ENCODE measurements around the gene RGS16. TPM values are rescaled to one million over a fixed set of nuclear protein-coding genes. Genes with fewer than 3 reads are reported as not detected.

The RGS16 gene
- total RNA-seq, 1 experiment from 2014 or later = 0.40 TPM

DNA sequence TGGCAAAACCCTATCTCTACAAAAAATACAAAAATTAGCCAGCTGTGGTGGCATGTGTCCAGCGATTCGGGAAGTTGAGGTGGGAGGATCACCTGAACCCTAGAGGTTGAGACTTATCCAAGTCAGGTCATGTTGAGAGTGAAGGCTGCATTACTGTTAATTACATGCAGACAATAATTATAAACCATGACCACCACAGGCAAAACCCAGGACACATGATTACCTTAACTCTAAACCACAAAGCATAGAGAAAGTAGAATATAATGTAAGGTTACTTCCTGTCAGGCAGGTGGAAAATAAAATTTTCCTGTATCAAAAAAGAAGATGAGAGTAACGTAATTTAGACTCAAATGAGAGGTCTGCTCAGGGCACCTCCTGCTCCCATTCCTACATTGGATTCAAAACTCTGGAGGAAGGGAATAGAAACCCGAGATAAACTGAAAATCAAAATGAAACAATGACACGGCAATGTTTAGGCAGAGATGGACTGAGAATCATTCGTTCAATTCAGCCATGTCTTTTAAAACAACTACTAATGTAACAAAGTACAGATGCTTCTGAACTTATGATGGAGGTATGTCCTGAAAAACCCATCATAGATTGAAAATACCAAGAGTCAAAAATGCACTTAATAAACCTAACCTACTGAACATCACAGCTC is 46.6 kb upstream of the RGS16 start:
- no peaks in the 10 kb centered on the region for H3K9me3 ChIP-seq (ENCODE audit: low read length)
- DNase-seq = no peak
- CTCF ChIA-PET = no interaction called here
- BruUV-seq (replicated peaks) = no TSS peak
- no peaks in the 10 kb centered on the region for H3K9me2 ChIP-seq (replicated peaks; ENCODE audit: low read length)
- H3K36me3 ChIP-seq (ENCODE audit: low read depth, low read length) = no peaks in the 10 kb centered on the region
- no peak overlapping the region for H3K4me3 ChIP-seq (ENCODE audit: low read length)
- H3K27me3 ChIP-seq (ENCODE audit: low read length) = no peaks in the 10 kb centered on the region
- H4K20me1 ChIP-seq (ENCODE audit: low read length) = no peaks in the 10 kb centered on the region
- H3K4me1 ChIP-seq (ENCODE audit: insufficient read depth, low read length) = no peaks in the 10 kb centered on the region
- no peak overlapping the region for H3K9ac ChIP-seq (ENCODE audit: low read length)
- H3K27ac ChIP-seq (ENCODE audit: low read length) = no peak overlapping the region
- POLR2A ChIA-PET (ENCODE audit: unreplicated experiment) = no interaction called here
- H2AFZ ChIP-seq (ENCODE audit: low read length) = no peak overlapping the region
- TF ChIP-seq CTCF (conservative IDR thresholded peaks at IDR 0.05; ENCODE audit: low read depth, low read length) = no peak
- TF ChIP-seq EZH2phosphoT487 (IDR thresholded peaks at IDR 0.05; ENCODE audit: borderline replicate concordance, low read length) = no peak
- no peak for TF ChIP-seq EZH2 (IDR thresholded peaks at IDR 0.05; ENCODE audit: low read length, unreplicated experiment)
- intact Hi-C loops (cut with micrococcal nuclease) = no loop called here
- no peak for ATAC-seq
- H3F3A ChIP-seq (ENCODE audit: low read length, unreplicated experiment) = no peaks in the 10 kb centered on the region
- no peak overlapping the region for H3K4me2 ChIP-seq (ENCODE audit: low read length)
- no peaks in the 10 kb centered on the region for H3K79me2 ChIP-seq (ENCODE audit: low read length)

- no peak overlapping the region for H2AFZ ChIP-seq (ENCODE audit: low read length)
- H3K9me3 ChIP-seq (ENCODE audit: low read length) = no peaks in the 10 kb centered on the region
- H3K4me3 ChIP-seq (ENCODE audit: low read length) = no peak overlapping the region
- no peak overlapping the region for H3K9ac ChIP-seq (ENCODE audit: low read length)
- ATAC-seq = no peak
- H3K27ac ChIP-seq (ENCODE audit: low read length) = no peak overlapping the region
- no peaks in the 10 kb centered on the region for H3K4me1 ChIP-seq (ENCODE audit: insufficient read depth, low read length)
- ChIA-PET POLR2A (ENCODE audit: unreplicated experiment) (no interaction called here), CTCF (no interaction called here)
- no peaks in the 10 kb centered on the region for H3K79me2 ChIP-seq (ENCODE audit: low read length)
- no peak for DNase-seq
- no peaks in the 10 kb centered on the region for H3K27me3 ChIP-seq (ENCODE audit: low read length)
- H3K36me3 ChIP-seq (ENCODE audit: low read depth, low read length) = no peaks in the 10 kb centered on the region
- BruUV-seq (replicated peaks) = no TSS peak
- intact Hi-C loops (cut with micrococcal nuclease) = no loop called here
- no peaks in the 10 kb centered on the region for H3F3A ChIP-seq (ENCODE audit: low read length, unreplicated experiment)
- TF ChIP-seq CTCF (conservative IDR thresholded peaks at IDR 0.05; ENCODE audit: low read depth, low read length) = no peak
- TF ChIP-seq EZH2phosphoT487 (IDR thresholded peaks at IDR 0.05; ENCODE audit: borderline replicate concordance, low read length) = no peak
- no peak for TF ChIP-seq EZH2 (IDR thresholded peaks at IDR 0.05; ENCODE audit: low read length, unreplicated experiment)
- H3K4me2 ChIP-seq (ENCODE audit: low read length) = no peak overlapping the region
- no peaks in the 10 kb centered on the region for H4K20me1 ChIP-seq (ENCODE audit: low read length)
- no peaks in the 10 kb centered on the region for H3K9me2 ChIP-seq (replicated peaks; ENCODE audit: low read length)
Observed at GRCh38 chr1:182649041-182649440, 44.9 kb upstream of the RGS16 start.

DNA sequence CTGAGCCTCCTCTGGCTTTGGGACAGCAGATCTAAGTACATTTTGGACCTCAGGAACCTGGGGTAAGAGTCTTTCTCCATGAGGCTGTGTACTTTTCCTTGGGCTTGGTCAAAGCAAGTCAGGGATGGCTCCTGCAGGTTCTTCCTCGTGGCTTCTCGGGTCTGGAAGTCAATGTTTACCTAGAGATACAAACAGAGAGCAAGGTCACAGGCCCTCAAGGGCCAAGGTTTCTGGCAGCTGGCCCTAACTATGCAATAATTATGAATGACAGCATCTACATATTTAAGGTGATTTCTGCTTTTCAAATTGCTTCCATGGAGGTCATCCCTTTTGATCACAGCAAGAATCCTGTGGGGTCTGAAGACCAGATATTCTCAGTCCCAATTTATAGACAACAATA is 42.5 kb upstream of the RGS16 start:
- no peak overlapping the region for H3K27ac ChIP-seq (ENCODE audit: low read length)
- H2AFZ ChIP-seq (ENCODE audit: low read length) = no peak overlapping the region
- no peak overlapping the region for H3K4me2 ChIP-seq (ENCODE audit: low read length)
- no peaks in the 10 kb centered on the region for H3K4me1 ChIP-seq (ENCODE audit: insufficient read depth, low read length)
- no peaks in the 10 kb centered on the region for H4K20me1 ChIP-seq (ENCODE audit: low read length)
- no peaks in the 10 kb centered on the region for H3K36me3 ChIP-seq (ENCODE audit: low read depth, low read length)
- H3K9ac ChIP-seq (ENCODE audit: low read length) = no peak overlapping the region
- intact Hi-C loops (cut with micrococcal nuclease) = no loop called here
- no peaks in the 10 kb centered on the region for H3K9me2 ChIP-seq (replicated peaks; ENCODE audit: low read length)
- H3K79me2 ChIP-seq (ENCODE audit: low read length) = no peaks in the 10 kb centered on the region
- TF ChIP-seq EZH2phosphoT487 (IDR thresholded peaks at IDR 0.05; ENCODE audit: borderline replicate concordance, low read length) (no peak), CTCF (conservative IDR thresholded peaks at IDR 0.05; ENCODE audit: low read depth, low read length) (no peak), EZH2 (IDR thresholded peaks at IDR 0.05; ENCODE audit: low read length, unreplicated experiment) (no peak)
- H3F3A ChIP-seq (ENCODE audit: low read length, unreplicated experiment) = no peaks in the 10 kb centered on the region
- H3K27me3 ChIP-seq (ENCODE audit: low read length) = no peaks in the 10 kb centered on the region
- no peaks in the 10 kb centered on the region for H3K9me3 ChIP-seq (ENCODE audit: low read length)
- BruUV-seq (replicated peaks) = no TSS peak
- POLR2A ChIA-PET (ENCODE audit: unreplicated experiment) = no interaction called here
- CTCF ChIA-PET = no interaction called here
- no peak for ATAC-seq
- H3K4me3 ChIP-seq (ENCODE audit: low read length) = no peak overlapping the region
- no peak for DNase-seq

Data from PC-3 (cell line).